Activated CD4-positive, alpha-beta T cell treated with anti-CD3 and anti-CD28 coated beads, Interleukin-10, Interleukin-2, amounts not matched to agents 100 ng/mL and 50 ng/mL, durations not matched to agents 16 hours and 8 hours (primary cell): ENCODE data around the gene CARD19.
A peak's percentile ranks its signal among the peaks of the same experiment; 100 is the strongest.
"Not testable (repeated sequence)": the region's sequence is repeated elsewhere in the genome, so short reads cannot be mapped to it uniquely, and the experiment has no call there.

Source experiments
- DNase-seq: peaks from one replicate; pipeline ENCODE4 v3.0.0-alpha.2; 2020

CARD19 gene

GRCh38 chr9:93089024-93089423, 7.0 kb upstream of the CARD19 start:
- DNase-seq = no peak

GRCh38 chr9:93089481-93089991, 6.5 kb upstream of the CARD19 start:
- DNase-seq = no peak

GRCh38 chr9:93090091-93090655, 5.8 kb upstream of the CARD19 start:
- DNase-seq = no peak

GRCh38 chr9:93091056-93091452, 5.0 kb upstream of the CARD19 start:
- no peak for DNase-seq

- peak; percentile 93 for DNase-seq
Measured at GRCh38 chr9:93091453-93092081, 4.5 kb upstream of the CARD19 start.

GRCh38 chr9:93092251-93092991, 3.6 kb upstream of the CARD19 start:
- no peak for DNase-seq

- peak; percentile 62 for DNase-seq
Measured at GRCh38 chr9:93093127-93093876, 2.7 kb upstream of the CARD19 start.

GRCh38 chr9:93093877-93094657, 1.9 kb upstream of the CARD19 start:
- DNase-seq = no peak

GRCh38 chr9:93094658-93095204, 1.3 kb upstream of the CARD19 start:
- no peak for DNase-seq

GRCh38 chr9:93095205-93096130, 549 bp upstream of the CARD19 start:
- DNase-seq = peak; percentile 100

- DNase-seq = no peak
Measured at GRCh38 chr9:93096811-93097382, 880 bp downstream of the CARD19 start.

- no peak for DNase-seq
Measured at GRCh38 chr9:93097511-93098201, 1.6 kb downstream of the CARD19 start.

GRCh38 chr9:93098236-93098946, 2.4 kb downstream of the CARD19 start:
- DNase-seq = peak; percentile 87

- DNase-seq = no peak
Measured at GRCh38 chr9:93099551-93100275, 3.7 kb downstream of the CARD19 start.

GRCh38 chr9:93100276-93100636, 4.2 kb downstream of the CARD19 start:
- DNase-seq = no peak

GRCh38 chr9:93101086-93101485, 5.1 kb downstream of the CARD19 start:
- DNase-seq = not testable (repeated sequence)

- no peak for DNase-seq
Measured at GRCh38 chr9:93105620-93106019, 9.6 kb downstream of the CARD19 start.

- DNase-seq = no peak
Measured at GRCh38 chr9:93107151-93107824, 11.3 kb downstream of the CARD19 start.
